Ectodermal cell (in vitro differentiated cells): ENCODE results near the gene OR10V1.

Source experiments
- H3K27ac ChIP-seq: 2 replicates; pipeline ENCODE4 v1.7.0; 2013; ENCODE audit warnings: mild to moderate bottlenecking, low read depth, low read length; ENCODE audit not compliant: insufficient read depth, poor library complexity, severe bottlenecking
- H3K27me3 ChIP-seq: 2 replicates; pipeline ENCODE4 v1.7.0; 2013; ENCODE audit warnings: mild to moderate bottlenecking, low read length; ENCODE audit not compliant: insufficient read depth, control insufficient read depth, poor library complexity, severe bottlenecking
- H3K36me3 ChIP-seq: one replicate; pipeline ENCODE4 v1.7.0; 2013; ENCODE audit warnings: low read length; ENCODE audit not compliant: control insufficient read depth, insufficient read depth
- H3K4me1 ChIP-seq: one replicate; pipeline ENCODE4 v1.7.0; 2013; ENCODE audit warnings: low read length; ENCODE audit not compliant: control insufficient read depth, insufficient read depth
- H3K4me3 ChIP-seq: 2 replicates; pipeline ENCODE4 v1.7.0; 2013; ENCODE audit warnings: low read depth, low read length, control low read depth; ENCODE audit not compliant: insufficient read depth
- H3K9me3 ChIP-seq: 2 replicates; pipeline ENCODE4 v1.7.0; 2013; ENCODE audit warnings: mild to moderate bottlenecking, low read length, moderate library complexity; ENCODE audit not compliant: control insufficient read depth
- WGBS, 2 experiments: methylation state at CpG; one replicate each; pipeline ENCODE4 v1.1.7; 2013; ENCODE audit warnings: missing lambda C conversion rate in 2 of 2; 5-methylcytosine and 5-hydroxymethylcytosine counted together

The OR10V1 gene

DNA sequence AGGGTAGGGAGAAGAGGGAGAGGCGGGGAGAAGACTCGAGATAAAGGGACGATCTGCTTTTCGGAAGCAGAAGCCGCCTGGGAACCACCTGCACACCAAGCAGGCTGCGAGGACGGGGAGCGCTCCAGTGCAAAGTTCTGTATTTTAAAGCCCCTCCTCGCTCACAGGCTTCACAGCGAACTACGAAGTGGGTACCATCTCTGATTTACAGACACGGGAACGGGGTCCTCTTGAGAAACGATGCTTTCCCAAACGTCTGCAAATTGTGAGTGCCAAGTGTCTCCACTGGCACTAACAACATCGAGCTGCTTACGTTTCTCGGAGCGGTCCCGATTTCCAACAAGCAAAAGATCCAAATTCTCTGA lies 40.8 kb upstream of the OR10V1 start:
- H3K9me3 ChIP-seq = no peaks in the 10 kb centered on the region
- 0% methylated on average over 20 of the region's 20 CpGs for WGBS, 2 experiments
- no peak overlapping the region for H3K27ac ChIP-seq
- peak overlapping the region; percentile 85 for H3K4me3 ChIP-seq
- peaks cover 5% of the 10 kb centered on the region for H3K27me3 ChIP-seq
- H3K36me3 ChIP-seq = no peaks in the 10 kb centered on the region
- H3K4me1 ChIP-seq = peaks cover 3% of the 10 kb centered on the region

DNA sequence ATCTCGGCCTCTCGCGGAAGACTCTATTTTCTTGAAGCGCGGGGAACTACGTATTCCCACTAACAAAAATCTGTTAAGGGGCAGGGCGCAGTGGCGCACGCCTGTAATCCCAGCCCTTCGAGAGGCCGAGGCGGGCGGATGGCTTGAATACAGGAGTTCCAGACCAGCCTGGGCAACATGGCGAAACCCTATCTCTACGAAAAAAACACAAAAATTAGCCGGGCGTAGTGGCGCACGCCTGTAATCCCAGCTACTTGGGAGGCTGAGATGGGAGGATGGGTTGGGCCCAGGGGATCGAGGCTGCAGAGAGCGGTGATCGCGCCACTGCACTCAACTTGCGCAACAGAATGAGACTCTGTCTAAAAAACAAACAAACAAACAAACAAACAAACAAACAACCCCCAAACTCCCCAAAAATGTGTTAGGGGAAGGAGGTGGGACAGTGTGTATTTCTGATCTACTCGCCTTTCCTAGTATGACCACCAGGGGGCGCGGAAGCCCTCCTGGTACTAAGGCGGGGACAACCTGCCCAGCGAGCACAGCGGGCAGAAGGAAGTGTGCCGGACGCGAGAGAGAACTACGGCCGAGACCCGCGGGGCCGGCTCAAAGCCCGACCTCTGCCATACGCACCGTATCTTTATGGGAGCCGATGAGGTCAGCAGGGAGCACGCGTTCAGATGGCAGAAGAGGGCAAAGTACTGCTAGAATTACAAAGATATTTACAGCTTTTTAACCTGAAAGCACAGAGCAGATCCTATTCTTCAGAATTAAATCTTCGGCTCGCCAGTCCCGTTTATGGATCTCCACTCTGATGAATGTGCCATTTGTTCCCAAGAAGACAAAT lies 40.2 kb upstream of the OR10V1 start:
- Histone ChIP-seq H3K27me3 (peaks cover 5% of the 10 kb centered on the region), H3K4me3 (peak overlapping the region; percentile 85), H3K27ac (no peak overlapping the region), H3K36me3 (no peaks in the 10 kb centered on the region), H3K4me1 (peaks cover 3% of the 10 kb centered on the region), H3K9me3 (no peaks in the 10 kb centered on the region)
- 36 to 38% methylated on average over 46 of the region's 47 CpGs for WGBS, 2 experiments

DNA sequence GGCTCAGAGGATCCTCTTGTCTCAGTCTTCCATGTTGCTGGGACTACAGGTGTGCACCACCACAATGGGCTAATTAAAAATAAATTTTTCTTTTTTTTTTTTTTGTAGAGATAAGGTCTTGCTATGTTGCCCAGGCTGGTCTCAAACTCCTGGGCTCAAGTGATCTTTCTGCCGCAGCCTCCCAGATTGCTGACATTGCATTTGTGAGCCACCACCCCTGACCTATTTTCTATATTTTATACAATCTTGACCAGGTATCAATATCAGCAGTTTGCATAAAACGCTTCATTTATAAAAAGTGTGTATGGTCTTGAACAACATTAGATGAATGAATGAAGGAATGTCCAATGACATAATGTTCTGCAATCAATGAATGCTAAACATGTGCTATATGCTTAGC lies 32.5 kb upstream of the OR10V1 start:
- WGBS, 2 experiments = 96 to 98% methylated on average over 2 of the region's 2 CpGs
- Histone ChIP-seq H3K9me3 (no peaks in the 10 kb centered on the region), H3K27ac (no peak overlapping the region), H3K27me3 (no peaks in the 10 kb centered on the region), H3K4me3 (no peak overlapping the region), H3K4me1 (no peaks in the 10 kb centered on the region), H3K36me3 (no peaks in the 10 kb centered on the region)

DNA sequence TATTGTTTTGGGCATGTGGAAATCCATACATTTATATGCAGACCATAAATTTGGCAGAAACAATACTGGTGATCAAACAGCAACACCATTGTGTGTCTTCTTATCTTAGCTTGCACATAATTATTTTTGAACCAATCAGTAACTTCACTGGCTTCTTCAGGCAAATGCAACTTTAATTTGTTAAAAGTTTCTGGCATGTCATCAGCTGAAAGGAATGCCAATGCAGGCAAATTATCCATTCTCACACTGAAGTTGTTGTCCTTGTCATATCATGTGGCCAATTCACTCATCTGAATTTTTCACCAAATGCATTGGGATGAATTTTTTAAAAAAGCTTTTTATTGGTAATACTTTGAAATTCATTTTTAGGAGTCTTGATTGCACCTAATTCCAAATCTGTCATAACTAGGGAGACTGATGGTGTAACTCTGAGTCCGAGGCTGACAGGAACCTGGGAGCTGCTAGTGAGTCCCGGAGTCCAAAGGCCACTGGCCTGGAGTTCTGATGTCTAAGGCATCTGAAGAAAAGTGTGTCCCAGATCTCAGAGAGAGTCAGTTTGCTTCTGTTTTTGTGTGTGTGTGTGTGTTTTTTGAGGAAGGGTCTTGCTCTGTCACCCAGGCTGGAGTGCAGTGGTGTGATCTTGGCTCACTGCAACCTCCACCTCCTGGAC lies 17.4 kb upstream of the OR10V1 start:
- H3K4me1 ChIP-seq = no peaks in the 10 kb centered on the region
- H3K27ac ChIP-seq = no peak overlapping the region
- 96 to 97% methylated on average over 2 of the region's 2 CpGs for WGBS, 2 experiments

DNA sequence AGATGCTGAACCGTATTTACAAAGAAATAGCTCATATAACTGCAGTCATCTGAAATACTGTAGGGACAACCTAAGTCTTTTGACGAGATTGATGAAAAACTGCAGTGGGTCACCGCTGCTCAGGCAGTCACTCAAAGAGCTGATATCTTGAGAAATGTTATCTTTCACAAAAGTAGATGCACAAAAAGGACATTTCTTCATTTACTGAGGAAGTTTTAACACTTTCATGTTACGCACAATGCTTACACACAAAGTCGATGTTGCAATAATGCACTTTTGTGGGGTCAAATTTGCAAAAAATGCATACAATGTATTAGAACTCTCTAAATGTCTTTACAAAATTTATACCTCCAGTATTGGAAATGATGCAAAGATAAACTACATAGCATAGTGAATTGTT lies 16.2 kb upstream of the OR10V1 start:
- H3K4me1 ChIP-seq = no peaks in the 10 kb centered on the region

More for the DNA sequence above, 17.4 kb upstream of the OR10V1 start:
- no peaks in the 10 kb centered on the region for H3K9me3 ChIP-seq
- no peaks in the 10 kb centered on the region for H3K27me3 ChIP-seq
- no peak overlapping the region for H3K4me3 ChIP-seq
- no peaks in the 10 kb centered on the region for H3K36me3 ChIP-seq

DNA sequence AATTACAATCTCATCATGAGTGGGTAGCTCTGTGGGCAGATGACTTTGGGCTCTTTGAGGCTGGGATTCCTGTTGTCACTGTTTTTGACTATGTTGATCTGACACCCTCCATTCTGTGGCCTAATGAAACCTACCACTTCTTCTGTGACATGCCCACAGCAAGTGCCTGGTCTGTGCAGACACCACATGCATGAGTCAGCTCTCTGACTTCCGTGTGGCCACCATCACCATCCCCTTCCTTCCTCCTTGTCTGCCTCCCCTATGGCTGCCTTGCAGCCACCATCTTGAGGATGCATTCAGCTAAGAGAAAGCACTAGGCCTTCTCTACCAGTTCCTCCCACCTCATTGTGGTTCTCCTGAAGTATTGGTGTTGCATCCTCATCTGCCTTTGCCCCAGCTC lies 15.3 kb upstream of the OR10V1 start:
- no peaks in the 10 kb centered on the region for H3K4me1 ChIP-seq

More for the DNA sequence above, 16.2 kb upstream of the OR10V1 start:
- WGBS, 2 experiments = 88 to 96% methylated on average over 5 of the region's 5 CpGs
- no peak overlapping the region for H3K4me3 ChIP-seq
- no peaks in the 10 kb centered on the region for H3K9me3 ChIP-seq
- H3K27me3 ChIP-seq = no peaks in the 10 kb centered on the region
- H3K27ac ChIP-seq = no peak overlapping the region
- H3K36me3 ChIP-seq = no peaks in the 10 kb centered on the region

DNA sequence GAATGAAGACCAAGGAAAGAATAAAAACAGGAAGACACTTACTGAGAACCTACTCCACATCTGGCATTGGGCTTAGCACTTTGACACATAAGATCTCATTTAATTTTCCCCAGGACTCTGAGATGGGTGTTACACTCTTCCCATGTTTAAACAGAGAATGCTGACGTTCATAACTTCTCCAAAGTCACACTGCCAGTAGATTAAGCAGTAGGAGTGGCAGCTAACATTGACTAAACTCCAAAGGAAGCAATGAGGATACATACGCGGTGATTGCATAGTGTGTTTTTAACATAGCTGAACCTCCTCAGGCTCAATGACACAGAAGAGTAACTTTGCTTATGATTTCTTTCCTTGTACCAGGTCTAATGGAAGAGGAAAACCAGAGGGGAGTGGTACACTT lies 14.5 kb upstream of the OR10V1 start:
- Histone ChIP-seq H3K9me3 (no peaks in the 10 kb centered on the region), H3K4me1 (no peaks in the 10 kb centered on the region), H3K27me3 (no peaks in the 10 kb centered on the region), H3K4me3 (no peak overlapping the region), H3K36me3 (no peaks in the 10 kb centered on the region), H3K27ac (no peak overlapping the region)
- WGBS, 2 experiments = 91 to 98% methylated on average over 3 of the region's 3 CpGs

More for the DNA sequence above, 15.3 kb upstream of the OR10V1 start:
- Histone ChIP-seq H3K36me3 (no peaks in the 10 kb centered on the region), H3K4me3 (no peak overlapping the region), H3K9me3 (no peaks in the 10 kb centered on the region), H3K27ac (no peak overlapping the region), H3K27me3 (no peaks in the 10 kb centered on the region)
- 83 to 91% methylated on average over 1 of the region's 1 CpG for WGBS, 2 experiments

DNA sequence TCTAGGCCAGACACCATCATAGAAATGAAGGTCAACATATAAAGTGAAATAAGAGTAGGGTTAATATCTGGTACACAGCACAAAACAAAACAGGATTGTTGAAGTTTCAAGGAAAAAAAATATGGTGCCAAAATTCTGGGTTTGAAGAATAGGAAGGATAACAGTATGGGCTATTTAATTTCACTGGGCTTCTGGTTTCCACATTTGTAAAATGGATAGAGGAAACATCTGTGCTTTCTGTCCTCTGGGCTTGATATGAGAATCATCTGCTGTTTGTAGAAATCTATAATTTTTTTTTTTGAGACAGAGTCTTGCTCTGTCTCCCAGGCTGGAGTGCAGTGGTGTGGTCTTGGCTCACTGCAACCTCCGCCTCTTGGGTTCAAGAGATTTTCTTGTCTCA lies 13.8 kb upstream of the OR10V1 start:
- Histone ChIP-seq H3K27me3 (no peaks in the 10 kb centered on the region), H3K4me1 (no peaks in the 10 kb centered on the region), H3K27ac (no peak overlapping the region), H3K4me3 (no peak overlapping the region), H3K9me3 (no peaks in the 10 kb centered on the region), H3K36me3 (no peaks in the 10 kb centered on the region)
- 89 to 95% methylated on average over 1 of the region's 1 CpG for WGBS, 2 experiments

DNA sequence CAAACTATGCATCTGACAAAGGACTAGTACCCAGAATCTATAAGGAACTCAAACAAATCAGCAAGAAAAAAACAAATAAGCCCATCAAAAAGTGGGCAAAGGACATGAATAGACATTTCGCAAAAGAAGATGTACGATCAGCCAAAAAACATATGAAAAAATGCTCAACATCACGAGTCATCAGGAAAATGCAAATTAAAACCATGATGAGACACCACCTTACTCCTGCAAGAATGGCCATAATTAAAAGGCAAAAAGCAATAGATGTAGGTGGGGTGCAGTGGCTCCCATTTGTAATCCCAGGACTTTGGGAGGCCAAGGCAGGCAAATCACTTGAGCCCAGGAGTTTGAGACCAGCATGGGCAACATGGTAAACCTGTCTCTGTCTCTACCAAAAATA lies 10.4 kb upstream of the OR10V1 start:
- no peaks in the 10 kb centered on the region for H3K36me3 ChIP-seq
- no peaks in the 10 kb centered on the region for H3K9me3 ChIP-seq
- no peak overlapping the region for H3K27ac ChIP-seq
- no peaks in the 10 kb centered on the region for H3K4me1 ChIP-seq
- H3K4me3 ChIP-seq = no peak overlapping the region
- H3K27me3 ChIP-seq = no peaks in the 10 kb centered on the region
- 91 to 95% methylated on average over 3 of the region's 3 CpGs for WGBS, 2 experiments

DNA sequence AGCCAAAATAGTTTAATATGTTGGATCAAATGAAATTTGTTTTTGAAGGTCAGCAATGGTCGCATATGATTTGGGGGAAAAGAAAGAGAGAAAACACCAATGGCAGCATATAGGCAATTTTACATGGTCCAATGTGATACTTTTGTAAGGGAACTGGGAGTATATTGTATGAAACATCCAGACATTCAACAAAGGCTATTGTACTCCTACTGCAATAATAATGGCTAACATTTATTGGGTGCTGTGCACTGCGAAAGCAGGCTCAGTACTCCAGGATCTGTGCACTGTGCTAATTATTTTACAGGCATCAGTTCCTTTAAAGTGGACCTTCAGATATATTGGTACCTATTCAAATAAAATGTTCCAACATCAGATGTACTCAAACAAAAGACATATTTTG lies 5.9 kb upstream of the OR10V1 start:
- Histone ChIP-seq H3K27ac (no peak overlapping the region), H3K27me3 (no peaks in the 10 kb centered on the region), H3K4me3 (no peak overlapping the region), H3K9me3 (no peaks in the 10 kb centered on the region), H3K36me3 (no peaks in the 10 kb centered on the region), H3K4me1 (no peaks in the 10 kb centered on the region)
- WGBS, 2 experiments = 87 to 95% methylated on average over 2 of the region's 2 CpGs
